ENCODE results near the gene IDI2.

GRCh38 chr10:992467-992866 lies 33.2 kb downstream of the IDI2 start:
- no peak for TF ChIP-seq CTCF (IDR thresholded peaks at IDR 0.05)
- no peak for TF ChIP-seq POLR2A (IDR thresholded peaks at IDR 0.05)
